HG03095 (cell line): ENCODE data around the gene ZNF451.
A peak's percentile ranks its signal among the peaks of the same experiment; 100 is the strongest.

Experiments used
- ATAC-seq: cut with Tn5 transposase; IDR thresholded peaks from one replicate; pipeline ENCODE4 v1.9.1; 2021; ENCODE audit warnings: moderate library complexity; ENCODE audit not compliant: unreplicated experiment

Gene ZNF451

GRCh38 chr6:57147955-57148858 lies 58.2 kb downstream of the ZNF451 start:
- no peak for ATAC-seq

DNA sequence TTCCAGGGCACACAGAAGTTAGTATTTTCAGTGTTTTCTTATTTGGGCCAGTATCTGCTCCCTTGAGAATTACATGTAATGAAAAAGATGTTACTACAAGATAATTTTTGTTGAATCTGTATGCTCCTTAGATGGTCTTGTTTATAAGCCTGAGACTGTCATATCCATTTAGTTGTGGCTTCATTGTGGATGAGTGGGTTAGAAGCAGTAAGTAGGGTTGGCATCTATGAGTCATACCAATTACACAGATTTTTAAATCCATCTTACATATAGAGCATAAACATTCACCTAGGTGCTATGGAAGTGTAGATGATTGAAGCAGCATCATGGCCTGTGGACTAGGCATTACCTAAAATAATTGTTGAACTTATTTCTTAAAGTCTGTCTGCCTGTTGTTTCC lies 68.7 kb downstream of the ZNF451 start:
- no peak for ATAC-seq

GRCh38 chr6:57159127-57159526 lies 69.1 kb downstream of the ZNF451 start:
- no peak for ATAC-seq

- ATAC-seq: no peak
Observed at GRCh38 chr6:57162028-57162427, 72.0 kb downstream of the ZNF451 start.

DNA sequence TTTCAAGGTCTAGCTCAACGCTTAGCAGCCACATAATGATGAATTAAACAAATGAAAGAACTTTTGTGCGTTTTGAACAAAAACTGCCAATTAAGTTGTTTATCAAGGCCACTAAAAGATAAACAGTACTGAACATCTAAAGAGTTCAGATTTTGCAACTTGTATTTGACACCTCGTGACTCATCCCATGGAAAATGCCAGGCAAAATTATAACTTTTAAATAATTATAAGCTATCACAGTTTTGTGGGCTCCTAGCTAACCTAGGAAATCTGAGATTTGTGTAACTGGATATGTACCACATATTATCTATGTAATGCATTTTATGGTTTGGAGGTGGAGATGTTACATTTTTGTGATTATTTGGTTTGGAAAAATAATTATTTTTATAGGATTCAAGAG lies 72.5 kb downstream of the ZNF451 start:
- no peak for ATAC-seq

- ATAC-seq: no peak
Observed at GRCh38 chr6:57163956-57164355, 74.0 kb downstream of the ZNF451 start.

GRCh38 chr6:57165080-57165479 lies 75.1 kb downstream of the ZNF451 start:
- ATAC-seq: no peak

DNA sequence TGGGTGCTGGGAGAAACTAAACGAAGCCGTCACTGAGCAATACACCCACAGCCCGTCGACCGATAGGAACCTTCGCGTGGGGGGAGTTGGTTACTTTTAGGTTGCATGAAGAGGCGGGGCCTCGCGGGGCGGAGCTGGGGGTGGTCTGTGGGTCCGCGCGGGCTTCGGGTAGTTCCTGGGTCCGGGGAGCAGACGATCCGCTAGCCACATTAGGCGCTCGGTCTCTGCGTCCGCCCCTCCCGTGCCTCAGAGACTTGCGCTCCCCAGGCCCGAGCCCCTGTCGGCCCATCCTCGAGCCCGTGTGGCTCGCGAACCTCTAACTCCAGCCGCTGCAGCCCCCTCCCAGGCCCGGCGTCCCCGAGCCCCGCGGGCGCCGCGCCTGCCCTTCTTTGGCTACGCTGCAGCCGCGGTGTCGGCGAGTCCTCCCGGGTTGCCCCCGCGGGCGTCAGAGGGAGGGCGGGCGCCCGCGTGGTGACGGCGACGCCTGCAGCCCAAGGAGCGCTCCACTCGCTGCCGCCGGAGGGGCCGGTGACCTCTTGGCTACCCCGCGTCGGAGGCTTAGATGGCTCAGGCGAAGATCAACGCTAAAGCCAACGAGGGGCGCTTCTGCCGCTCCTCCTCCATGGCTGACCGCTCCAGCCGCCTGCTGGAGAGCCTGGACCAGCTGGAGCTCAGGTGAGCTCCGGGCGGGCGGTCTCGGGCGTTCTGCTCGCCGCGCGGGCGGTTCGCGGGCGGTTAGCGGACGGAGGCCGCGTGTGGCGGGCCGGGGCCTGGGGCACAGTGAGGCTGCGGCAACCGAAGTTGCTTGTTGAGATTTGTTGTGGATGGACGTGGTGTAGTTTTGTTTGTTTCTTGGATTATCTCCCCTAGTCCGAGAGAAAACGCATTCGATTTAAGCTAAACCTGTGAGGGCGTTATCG lies 82.4 kb downstream of the ZNF451 start, which contains the start of gene BAG2:
Gene BAG2 (plus strand): TSS at position 191 of the 920 bp plus-strand sequence. CDS start 372 bp downstream, at position 563.
- ATAC-seq: peak; percentile 89

GRCh38 chr6:57173056-57173885 lies 83.3 kb downstream of the ZNF451 start:
- ATAC-seq: no peak

- ATAC-seq: no peak
Observed at GRCh38 chr6:57173886-57174510, 84.0 kb downstream of the ZNF451 start.

DNA sequence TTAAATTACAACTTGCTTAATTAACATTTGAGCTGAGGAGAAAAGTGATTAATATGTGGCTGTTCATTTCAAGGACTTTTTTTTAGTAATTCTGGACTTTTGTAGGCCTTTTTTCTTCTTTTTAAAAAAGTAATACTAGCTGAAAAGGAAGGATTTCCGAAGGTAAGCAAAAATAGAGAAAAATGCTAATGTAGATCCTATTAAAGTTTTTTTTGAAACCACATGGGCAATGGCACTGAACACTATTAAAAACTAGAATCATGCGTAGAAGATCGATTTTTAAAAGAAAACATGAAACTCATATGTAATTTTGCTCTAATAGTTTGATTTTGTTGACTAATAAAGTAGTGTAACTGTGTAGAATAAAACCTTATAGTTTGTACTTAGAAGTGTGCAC lies 84.5 kb downstream of the ZNF451 start:
- ATAC-seq: no peak

DNA sequence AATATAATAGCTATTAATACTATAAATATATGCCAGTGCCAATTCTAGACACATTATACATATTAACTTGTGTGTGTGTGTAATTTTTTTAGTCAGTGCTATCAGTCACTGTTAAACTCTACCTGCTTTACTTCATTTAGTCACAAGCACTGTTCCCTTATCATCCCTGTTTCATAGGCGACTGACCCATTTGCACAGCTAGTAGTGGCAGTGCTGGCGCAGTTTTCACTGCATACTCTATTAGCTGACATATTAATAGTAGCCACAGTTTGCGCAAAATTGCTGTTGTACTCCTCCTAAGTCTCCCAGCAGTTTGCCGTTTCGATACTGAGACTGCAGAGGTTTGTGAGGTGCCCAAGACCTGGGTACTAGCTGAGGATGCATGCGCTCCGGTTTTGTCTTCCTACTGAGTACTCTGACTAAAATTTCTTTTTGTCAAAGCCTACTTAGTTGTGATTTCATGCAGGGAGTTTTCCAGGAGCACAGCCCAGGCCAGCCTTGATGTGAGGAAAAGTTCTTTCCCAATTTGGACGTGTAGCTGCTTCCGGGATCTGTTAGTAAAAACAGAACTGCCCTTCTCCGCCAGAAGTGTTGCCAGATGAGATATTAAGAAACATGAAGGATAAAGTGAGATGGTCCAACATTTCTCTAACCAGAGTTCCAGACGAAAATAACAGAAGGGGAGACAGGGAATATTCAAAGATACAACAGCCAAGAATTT lies 87.7 kb downstream of the ZNF451 start:
- no peak for ATAC-seq

DNA sequence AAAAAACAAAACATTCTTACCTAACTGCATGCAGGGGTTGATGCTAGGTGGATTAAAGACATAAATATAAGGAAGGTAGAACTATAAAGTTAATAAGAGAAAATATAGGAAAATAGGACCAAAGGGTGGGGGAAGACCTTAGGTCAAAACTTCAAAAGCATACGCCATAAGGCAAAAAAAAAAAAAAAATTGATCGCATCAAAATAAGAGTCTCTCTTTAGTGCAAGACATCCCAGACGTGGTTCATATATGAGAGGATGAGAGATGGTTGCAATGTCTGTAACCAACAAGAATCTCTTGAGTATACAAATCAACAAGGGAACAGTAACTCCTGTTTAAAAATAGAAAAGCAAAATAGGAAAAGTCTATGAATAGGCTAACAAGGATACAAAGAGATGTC lies 90.6 kb downstream of the ZNF451 start:
- no peak for ATAC-seq

GRCh38 chr6:57182017-57182432 lies 92.0 kb downstream of the ZNF451 start:
- no peak for ATAC-seq

DNA sequence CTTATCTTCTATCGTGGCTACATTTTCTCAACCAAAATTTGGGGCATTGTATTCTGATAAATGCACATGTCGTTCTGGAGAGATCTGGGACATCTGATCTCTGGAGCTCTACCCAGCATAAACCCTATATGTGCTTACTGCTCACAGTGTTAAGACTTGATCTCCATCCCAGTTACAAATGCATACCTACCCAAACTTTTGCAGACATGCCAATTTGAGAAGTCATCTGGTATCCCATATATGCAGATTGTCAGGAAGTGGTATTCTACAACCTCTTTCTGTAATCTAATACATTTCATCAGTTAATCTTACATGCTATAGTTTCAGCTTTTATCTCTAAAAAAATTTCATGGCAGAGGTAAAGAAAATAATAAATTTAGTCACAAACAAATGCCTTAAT lies 93.3 kb downstream of the ZNF451 start:
- ATAC-seq: no peak

DNA sequence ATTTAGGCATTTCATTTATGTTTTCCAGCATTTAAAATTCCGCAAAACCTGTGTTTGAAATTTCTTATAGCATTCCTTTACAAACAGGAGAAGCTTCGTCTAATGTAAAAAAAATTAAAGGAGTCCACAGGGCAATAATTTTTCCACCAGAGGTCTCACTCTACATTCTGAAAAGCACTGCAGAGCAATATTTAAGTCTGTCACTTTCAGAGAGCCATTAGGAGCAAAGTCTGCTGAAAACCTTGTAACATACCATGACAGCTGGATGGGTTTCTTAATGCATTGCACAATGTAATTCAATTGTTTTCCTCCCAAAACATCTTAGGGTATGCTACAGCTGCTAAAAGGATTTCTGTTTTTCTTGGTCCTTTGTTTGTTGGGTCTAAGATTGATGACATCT lies 100.2 kb downstream of the ZNF451 start:
- ATAC-seq: no peak

- no peak for ATAC-seq
Observed at GRCh38 chr6:57193177-57193576, 103.2 kb downstream of the ZNF451 start.

DNA sequence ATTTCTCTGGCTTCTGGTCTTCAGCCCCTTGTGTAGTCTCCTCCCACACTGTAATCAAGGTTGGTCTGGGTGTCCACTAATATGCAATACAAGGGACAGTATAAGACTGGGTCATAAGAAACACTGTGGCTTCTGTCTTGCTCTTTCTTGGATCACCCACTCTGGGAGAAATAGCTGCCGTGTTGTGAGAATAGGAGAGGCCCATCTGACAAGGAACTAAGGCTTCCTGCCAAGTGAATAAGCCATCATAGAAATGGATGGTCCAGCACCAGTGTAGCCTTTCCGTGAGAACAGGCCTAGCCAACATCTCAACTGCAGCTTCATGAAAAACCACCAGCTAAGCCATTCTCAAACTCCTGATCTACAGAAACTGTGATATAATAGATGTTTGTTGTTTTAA lies 105.5 kb downstream of the ZNF451 start:
- ATAC-seq: no peak

DNA sequence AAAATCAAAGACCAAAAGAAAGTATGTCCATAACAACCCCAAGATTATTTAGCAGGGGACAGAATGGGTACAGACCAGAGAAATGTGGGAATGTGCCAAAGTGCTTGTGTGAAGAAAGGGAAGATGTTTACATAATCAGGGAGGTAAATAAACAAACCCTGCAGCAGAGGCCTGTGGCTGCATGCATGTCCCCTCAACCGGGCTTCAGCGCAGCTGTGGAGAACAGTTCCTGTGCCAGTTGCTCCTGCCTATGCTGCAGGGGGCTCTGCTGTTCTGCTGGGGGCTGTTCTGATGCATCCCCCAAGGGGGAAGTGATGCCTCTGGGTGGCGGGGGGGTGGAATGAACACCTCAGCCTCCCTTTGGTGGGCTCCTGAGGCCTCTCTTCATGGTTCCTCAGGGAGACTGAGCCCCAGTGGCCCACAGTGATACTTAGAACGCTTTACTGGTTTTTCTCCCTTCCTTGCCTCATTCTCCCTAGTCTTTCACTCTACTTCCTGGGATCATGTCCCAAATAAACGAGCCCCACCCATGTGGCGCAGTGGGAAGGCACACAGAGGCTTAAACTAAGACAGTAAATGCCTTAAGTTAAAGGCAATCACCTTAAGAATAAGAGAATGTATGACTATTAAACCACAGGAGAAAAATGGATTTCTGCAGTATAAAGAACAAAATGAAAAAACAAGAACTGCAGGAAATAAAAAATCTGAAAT lies 109.1 kb downstream of the ZNF451 start:
- no peak for ATAC-seq
